ENCODE results near the gene LRP8.

GRCh38 chr1:53238197-53239155 is 89.4 kb downstream of the LRP8 start, which contains the start of gene MAGOH:
- no peak for TF ChIP-seq CTCF (IDR thresholded peaks at IDR 0.05; ENCODE audit: insufficient read depth, low read length, poor library complexity, severe bottlenecking)
- TF ChIP-seq EZH2phosphoT487 (conservative IDR thresholded peaks at IDR 0.05; ENCODE audit: low read length), result no peak

All from SU-DHL-6 (cell line).